Stimulated activated CD4-positive, alpha-beta T cell treated with anti-CD3 and anti-CD28 coated beads, Interleukin-4, amount 100 ng/mL, for 1 hour (primary cell): ENCODE measurements around the gene ZNF710.
A peak's percentile ranks its signal among the peaks of the same experiment; 100 is the strongest.

Source experiments
- DNase-seq: peaks from one replicate; pipeline ENCODE4 v3.0.0-alpha.2; 2020

ZNF710 gene

DNA sequence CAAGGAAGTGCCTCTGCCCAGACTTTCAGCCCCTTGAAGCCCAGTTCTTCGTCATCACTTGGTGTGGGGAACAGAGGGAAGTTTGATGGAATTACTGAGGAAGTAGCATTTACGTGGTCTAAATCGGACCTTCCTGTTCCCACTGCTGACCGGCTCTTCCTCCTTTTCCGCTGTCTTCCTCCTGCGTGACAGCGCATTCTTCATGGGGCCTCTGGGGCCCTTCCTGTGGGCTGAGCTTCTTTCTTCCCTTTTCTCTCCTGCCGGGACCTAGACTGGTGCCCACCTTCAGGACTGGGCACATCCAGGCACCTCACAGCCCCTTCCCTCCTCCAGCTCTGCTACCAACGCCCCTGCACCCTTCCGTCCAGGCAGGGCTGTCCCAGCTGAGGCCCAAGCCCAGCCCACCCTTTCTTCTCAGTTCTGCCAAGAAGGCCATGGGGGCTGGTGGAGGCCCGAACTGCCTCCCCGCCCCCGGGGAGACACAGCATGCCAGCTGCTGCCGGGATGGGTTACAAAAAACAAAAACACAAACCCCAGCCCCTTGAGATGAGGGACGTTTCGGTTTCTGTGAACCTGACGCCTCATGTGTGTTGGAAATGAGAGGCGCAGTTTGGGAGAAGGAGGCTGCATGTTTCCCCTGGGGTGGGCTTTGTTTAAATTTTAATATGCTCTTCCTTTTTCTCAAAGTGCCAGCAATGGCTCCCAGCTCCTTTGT, 19.1 kb downstream of the ZNF710 start:
- DNase-seq = no peak

GRCh38 chr15:90020936-90021507, 19.9 kb downstream of the ZNF710 start:
- DNase-seq = no peak

GRCh38 chr15:90022345-90022744, 21.2 kb downstream of the ZNF710 start:
- no peak for DNase-seq

GRCh38 chr15:90022905-90023700, 22.0 kb downstream of the ZNF710 start:
- DNase-seq = no peak

DNA sequence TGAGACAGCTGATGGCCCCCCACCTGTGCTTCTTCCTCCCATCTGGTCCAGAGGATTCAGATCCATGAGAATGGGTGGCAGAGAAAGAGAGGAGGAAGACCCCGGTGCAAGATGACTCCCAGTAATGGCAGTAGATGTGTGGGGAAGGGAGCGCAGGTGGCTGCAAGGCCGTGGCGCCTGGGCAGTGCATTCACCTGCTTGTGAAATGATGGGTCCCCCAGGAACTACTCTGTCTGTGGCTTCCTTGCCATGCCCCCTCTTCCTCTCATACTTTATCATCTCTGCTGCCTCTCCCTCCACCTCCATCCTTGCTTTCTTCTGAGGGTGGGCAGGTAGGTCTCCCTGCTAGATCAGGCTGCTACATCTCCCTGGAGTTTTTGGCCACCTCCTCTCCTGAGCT, 23.3 kb downstream of the ZNF710 start:
- DNase-seq = no peak

DNA sequence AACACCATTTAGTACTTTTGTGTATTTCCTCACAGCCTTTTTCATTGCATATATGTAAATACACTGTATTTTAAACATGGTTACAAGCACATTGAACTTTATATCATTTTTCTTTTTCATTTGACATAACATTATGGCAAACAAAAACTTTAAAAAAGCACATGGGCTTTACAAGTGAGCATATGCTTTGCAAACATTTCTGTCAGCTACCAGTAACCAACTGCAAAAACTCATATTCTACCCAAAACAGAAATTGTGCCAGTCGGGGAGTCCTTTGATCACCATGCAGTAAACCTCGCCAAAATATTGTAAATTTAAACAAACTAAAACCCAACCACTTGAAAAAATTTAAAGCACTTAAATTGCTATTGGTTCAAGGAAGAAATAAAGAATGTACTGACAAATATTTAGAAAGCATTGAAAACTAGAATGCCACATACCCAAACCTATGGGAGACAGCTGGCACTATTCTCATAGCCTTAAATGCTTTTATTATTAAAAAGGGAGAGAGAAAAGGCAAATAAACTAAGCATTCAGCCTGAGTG, 24.4 kb downstream of the ZNF710 start:
- no peak for DNase-seq

DNA sequence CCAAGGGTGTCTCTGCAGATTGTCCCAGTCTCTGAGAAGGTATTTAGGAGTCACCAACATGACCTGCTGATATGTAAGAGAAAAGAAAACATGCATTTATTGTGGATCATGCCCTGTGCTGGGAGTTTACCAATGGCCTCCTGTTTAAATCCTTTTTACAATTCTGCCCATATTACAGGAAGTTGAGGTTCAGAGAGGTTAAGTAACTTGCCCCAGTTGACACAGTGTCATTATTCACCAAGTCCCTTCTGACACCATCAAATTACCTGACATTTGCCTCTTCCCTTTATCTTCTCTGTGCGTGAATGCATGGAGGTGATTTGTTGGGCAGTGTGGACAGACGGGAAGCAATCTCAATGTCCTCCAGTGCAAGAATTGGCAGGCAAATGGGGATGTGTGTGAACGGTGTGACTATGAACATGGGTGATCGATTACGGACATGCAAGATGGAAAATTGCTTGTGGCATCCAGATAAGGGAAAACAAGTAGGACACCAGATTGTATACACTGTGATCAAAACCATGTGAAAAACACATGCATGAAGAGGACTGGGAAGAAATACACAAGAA, 27.3 kb downstream of the ZNF710 start:
- DNase-seq = no peak

- no peak for DNase-seq
Measured at GRCh38 chr15:90029024-90029423, 27.9 kb downstream of the ZNF710 start.

GRCh38 chr15:90030376-90030775, 29.3 kb downstream of the ZNF710 start:
- DNase-seq = no peak

GRCh38 chr15:90031231-90031791, 30.2 kb downstream of the ZNF710 start:
- DNase-seq = no peak

- DNase-seq = no peak
Measured at GRCh38 chr15:90033006-90033405, 31.9 kb downstream of the ZNF710 start.

DNA sequence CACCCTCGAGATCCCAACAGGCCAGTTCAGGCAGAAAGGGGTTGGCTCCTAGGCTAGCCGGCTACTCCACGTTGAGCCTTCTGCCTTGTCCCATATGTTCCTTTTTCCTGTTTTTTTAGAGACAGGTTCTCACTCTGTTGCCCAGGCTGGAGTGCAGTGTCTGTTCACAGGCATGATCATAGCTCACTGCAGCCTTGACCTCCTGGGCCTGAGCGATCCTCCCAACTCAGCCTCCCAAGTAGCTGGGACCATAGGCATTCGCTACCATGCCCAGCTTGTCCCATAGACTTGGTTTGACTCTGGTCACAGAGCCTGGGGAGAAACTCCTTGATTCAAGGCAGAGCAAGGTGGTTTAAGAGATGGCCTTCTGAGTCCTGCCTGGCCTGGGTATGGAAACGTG, 32.3 kb downstream of the ZNF710 start:
- DNase-seq = no peak

GRCh38 chr15:90035095-90035839, 34.1 kb downstream of the ZNF710 start:
- no peak for DNase-seq

GRCh38 chr15:90035840-90036230, 34.7 kb downstream of the ZNF710 start:
- no peak for DNase-seq

DNA sequence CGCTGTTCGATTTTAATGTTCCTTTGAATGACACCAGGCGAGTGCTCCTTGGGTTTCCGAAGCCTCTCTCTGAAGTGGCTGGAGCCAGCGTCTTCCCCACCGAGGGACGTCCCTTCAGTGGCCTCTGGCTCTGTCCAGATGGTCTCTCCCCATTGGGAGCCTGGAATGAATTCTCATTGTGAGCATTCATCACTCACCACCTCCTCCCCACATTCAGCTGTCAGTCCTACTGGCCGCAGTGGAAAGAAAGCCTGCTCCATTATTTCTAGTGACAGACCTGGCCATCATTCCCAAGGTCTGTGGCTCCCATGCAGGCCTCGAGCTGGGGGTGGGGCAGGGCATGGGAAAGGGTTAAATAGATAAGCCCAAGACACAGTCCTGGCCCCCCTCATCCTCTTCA, 35.2 kb downstream of the ZNF710 start:
- DNase-seq = no peak

DNA sequence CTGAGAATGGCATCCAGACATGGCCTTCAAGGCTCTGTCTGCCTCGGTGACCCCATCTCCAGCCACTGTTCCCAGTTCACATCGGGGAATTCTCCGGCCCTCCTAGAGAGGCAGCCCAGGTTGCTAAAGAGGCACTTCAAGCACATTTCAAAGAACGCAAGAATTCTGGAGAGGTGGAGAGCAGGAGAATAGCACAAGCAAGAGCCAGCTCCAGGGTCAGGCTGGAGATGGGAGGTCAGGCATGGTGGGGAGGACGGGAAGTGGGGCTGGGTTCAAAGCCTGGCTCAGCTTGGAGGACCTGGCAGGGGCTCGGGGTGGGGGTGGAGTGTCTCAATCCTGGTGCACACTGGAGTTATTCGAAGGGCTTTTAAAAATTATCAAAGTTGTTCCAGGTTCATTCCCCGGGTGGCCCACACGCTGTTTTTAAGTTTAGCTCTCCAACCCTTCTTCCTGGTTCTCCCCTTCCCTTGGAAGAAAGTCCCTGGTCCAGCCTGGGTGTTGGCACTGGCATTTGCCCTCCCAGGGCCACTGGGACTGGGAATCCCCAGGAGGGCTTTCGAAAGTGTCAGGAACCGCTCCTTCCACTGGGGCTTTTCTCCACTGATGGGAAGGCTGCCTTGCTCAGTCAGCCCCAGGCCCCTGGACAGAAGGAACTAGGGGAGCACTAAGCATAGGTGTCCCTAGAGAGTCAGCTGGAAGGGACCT, 35.8 kb downstream of the ZNF710 start:
- DNase-seq = no peak

- DNase-seq = no peak
Measured at GRCh38 chr15:90037511-90037860, 36.4 kb downstream of the ZNF710 start.

GRCh38 chr15:90037961-90038631, 37.0 kb downstream of the ZNF710 start:
- DNase-seq = peak; percentile 30

DNA sequence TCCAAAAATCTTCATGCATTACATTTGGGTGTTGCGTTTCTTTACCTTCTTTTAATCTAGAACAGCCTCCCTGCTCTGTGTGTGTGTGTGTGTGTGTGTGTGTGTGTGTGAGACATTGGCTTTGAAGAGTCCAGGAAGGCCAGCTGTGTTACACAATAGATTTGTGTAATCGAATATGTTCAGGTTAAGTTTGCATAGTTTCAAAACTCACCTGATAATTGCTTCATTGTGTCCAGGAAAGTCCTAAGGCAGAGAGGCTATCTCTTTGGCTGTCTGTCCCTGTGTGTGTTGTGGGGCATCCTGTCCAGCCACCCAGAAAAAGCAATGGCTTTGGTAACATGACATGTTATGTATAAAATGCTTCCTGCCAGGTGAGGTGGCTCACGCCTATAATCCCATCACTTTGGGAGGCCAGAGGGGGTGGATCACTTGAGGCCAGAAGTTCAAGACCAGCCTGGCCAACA, 37.5 kb downstream of the ZNF710 start:
- no peak for DNase-seq

DNA sequence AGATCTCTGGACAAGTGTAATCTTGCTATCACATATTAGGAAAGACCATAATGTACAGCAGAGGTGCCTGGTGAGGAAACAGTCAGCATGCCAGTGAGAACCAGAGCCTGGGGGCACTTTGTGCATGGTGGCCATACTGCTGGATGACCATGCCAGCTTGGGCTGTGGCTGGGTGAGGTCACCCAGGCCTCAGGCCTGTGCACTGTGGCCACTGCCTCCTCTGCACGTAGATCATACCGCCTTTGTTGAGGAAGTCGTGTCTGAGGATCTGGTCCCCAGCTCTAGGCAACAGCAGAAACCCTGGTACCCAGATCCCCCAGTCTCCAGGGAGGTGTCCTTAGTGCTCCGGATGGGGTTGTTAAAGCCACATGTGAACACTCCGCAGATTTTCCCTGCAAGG, 38.9 kb downstream of the ZNF710 start:
- DNase-seq = no peak

DNA sequence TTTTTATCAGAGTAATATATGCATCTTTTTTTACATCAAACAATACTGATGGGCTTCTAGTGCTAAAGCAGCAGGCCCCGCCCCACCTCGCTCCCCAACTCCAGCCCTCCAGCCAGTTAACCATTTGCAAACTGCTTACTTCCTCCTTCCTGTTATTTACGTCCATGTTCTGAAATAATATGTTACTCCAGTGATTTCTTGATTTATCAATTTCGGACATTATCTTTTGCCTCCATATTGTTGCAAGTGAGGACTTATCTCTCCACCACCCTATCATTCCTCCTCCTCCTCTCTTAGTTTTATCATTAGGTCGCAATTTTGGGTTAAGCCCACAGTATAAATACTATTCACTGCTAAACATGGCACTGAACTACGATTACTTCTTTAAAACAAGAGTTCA, 39.5 kb downstream of the ZNF710 start:
- no peak for DNase-seq
